NCI-H2227 (cell line): Measurements from ENCODE around the gene FSTL5.

Source experiments
- DNase-seq: peaks from one replicate; lab custom pipeline; 2025; ENCODE audit not compliant: unreplicated experiment; lab: John Stamatoyannopoulos, UW

The FSTL5 gene

DNA sequence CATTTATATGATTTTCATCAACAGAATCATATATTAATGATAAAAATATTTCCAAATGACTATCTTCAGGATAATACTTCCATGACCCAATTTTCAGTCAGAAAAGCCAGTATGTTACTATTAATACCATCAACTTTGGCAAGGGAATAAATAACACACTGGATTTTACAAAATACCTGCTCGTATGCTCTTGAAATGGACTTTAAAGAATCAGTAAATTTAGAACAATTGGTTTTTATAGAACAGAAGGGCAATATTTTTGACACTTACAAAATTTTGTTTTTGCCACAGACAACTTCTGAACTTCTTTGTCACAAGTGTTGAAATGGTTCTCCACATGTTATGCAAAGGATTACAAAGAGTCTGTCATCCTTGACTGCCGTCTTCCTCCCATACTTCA is 700.4 kb downstream of the FSTL5 start:
- DNase-seq, result no peak

DNA sequence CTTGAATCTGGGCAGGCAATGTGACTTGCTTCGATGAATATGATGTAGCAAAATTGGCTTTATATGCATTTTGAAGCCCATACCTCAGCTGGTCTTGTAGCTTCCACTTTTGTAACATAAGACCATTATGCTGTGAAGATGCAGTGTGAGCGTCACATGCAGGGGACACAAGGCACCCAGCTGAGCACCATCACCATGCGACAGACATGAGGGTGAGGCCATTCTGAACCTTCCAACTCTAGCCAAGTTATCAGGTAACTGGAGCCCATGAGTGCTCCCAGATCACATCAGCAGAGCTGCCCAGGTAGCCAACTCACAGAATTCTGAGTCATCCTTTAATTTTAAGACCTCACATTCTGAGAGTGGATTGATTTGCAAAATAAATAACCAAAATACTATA is 705.9 kb downstream of the FSTL5 start:
- no peak for DNase-seq

DNA sequence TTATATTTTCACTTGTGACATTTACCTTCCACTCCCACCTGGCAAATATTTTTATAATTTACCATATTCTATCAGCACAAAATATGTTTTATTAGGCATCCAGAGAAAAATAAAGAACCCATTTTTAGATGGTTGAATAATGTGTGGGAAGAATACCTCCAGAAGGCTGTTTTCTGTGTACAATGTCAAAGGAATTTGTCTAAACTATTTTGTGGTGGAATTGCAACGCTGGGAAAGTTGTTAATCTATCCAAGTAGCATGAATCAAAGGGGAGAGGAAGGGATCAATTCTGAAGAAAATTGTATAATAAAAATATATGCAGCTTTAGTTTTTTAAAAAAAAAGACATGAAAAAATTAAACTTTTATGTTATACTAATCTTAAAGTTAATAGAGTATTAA is 706.5 kb downstream of the FSTL5 start:
- no peak for DNase-seq

DNA sequence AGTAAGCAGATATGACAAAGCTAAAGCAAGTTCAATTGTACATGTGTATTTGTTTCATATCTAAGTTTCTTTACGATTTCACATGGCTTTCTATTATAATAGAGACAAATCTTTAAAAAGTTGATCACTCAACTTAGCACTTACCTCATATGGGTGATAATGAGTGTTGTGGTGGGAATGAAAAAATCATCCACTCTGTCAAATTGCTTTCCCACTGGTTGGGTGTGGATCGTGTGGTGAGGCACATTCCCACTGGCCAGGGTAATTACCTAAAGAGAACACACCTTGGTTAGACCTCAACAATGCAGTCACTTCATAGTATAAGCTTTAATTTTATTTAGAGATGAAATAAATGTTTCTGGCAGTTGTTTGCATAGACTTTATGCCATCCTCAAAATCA is 708.9 kb downstream of the FSTL5 start:
- no peak for DNase-seq

DNA sequence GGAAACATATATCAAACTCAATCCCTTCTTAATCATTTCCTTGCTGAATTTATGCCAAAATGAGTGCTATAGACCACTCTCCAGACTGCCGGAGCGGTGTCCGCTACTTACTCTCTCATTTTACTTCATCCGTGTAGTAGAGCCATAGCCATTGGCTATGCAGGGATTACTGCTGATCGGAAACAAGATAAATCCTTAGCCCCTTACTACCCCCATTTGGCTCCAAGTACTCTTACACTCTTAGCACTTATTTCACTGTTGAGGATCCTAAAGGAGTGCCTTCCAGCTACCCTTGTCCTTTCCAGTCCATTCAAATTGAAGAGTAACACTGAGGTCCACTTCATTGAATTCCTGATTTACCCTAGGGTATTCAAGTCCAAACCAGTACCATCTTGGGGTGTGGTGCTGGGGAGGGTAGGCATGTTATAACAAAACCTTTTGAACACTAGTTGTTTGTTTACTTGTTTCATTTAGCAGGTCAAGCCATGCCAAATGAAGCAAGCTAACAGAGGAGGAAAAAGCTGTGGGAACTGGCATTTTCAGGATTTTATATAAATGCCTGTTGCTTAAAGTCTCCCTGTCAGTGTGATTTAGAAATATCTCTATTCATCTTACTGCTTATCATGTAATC is 715.1 kb downstream of the FSTL5 start:
- DNase-seq, result no peak

DNA sequence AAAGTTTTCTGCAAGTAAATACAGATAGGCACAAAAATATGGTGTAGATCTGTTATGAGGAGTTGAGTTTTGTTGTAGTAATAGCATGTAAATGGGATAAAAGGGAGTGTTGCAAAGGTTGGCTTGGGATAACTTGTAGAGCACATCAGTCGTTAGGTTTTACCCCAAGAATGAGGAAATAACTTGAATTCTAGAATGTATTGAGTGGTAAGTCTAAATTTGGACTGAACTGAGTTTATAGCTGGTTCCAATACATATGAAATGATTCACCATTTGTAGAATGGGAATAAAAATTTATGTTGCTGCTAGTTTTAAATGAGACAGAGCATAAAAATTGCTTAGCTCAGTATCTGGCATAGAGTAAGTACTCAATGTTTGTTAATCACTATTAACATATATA is 719.2 kb downstream of the FSTL5 start:
- no peak for DNase-seq

DNA sequence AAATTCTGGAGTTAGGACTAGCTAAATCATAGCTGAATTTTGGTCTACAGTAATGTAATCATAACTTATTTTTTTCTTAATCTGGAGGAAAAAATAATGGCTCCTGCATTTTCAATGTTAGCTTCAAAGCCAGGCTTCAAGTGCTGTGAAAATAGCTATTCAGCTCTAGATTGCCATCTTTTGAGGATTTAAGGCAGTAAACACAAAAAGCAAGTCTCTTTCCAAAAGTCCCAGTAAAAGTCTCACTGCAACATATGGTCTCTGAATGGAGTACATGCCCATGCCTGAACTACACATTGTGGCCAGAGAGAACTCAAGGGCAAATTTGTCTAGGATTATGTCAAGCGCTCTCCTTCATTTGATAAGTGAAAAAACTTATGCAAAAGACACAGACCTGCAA is 720.9 kb downstream of the FSTL5 start:
- no peak for DNase-seq

DNA sequence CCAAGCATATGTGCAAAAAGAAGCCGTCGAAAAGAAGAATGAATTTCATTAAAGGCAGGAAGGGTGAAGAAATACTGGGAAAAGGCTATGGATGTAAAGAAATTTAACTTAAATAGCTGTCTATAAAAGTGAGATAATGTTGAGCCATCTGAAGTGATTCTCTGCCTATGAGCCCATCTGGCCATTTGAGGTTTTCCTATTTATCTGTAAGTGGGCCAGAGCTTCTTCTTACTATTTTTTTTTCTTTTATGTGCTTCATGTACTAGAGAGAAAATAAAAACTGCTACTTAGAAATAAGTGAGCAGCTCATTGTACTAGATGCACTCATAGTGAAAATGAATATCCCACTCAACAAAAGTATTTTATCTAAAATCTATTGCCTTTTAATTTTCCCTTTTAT is 725.7 kb downstream of the FSTL5 start:
- no peak for DNase-seq

DNA sequence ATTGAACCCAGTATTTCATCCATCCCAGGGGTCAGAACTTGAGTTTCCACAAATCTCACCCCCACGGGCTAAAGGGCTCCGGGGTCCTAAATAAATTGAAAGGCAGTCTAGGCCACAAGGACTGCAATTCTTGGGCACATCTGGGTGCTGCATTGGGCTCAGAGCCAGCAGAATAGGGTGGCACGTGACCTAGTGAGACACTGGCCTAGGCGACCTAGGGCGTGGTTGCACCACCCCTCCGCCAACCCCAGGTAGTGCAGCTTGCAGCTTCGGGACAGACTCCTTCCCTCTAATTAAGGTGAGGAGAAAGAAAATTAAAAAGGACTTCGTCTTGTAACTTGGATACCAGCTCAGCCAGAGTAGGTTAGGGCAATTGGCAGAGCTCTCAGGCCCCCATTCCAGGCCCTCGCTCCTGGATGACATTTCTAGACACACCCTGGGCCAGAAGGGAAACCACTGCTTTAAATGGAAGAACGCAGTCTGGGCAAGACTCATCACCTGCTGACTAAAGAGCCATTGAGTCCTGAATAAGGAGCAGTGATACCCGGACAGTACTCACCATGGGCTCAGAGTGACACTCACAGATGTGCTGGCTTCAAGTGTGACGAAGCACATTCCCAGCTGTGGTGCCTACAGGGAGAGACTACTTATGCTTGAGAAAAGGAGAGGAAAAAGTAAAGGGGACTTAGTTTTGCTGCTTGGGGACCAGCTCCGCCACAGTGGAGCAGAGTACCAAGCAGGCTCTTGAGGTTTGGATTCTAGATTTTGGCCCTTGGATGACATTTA is 735.4 kb downstream of the FSTL5 start:
- no peak for DNase-seq

DNA sequence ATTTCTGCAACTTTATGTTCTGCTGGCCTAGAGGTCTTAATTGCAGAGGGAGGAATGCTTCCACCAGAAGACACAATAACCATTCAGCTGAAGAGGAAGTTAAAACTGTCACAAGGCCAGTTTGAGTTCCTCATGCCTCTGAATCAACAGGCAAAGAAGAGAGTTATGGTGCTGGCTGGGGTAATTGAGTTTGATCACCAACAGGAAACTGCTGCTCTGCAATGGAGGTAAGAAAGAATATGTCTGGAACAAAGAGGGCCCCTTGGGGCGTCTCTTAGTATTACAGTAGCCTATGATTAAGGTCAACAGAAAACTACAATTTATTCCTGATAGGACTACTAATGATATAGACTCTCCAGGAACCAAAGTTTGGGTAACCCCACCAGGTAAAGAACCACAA is 744.0 kb downstream of the FSTL5 start:
- no peak for DNase-seq

DNA sequence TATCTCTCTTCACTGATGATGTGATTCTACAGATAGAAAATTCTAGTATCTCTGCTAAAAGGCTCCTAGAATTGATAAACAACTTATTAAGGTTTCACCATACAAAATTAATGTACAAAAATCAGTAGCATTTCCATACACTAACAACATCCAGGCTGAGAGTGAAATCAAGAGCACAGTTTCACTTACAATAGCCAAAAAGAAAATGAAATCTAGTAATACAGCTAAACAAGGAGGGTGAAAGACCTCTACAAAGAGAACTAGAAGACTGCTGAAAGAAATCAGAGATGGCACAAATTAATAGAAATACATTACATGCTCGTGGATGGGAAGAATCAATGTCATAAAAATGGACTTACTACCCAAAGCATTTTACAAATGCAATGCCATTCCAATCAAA is 751.9 kb downstream of the FSTL5 start:
- DNase-seq, result no peak

DNA sequence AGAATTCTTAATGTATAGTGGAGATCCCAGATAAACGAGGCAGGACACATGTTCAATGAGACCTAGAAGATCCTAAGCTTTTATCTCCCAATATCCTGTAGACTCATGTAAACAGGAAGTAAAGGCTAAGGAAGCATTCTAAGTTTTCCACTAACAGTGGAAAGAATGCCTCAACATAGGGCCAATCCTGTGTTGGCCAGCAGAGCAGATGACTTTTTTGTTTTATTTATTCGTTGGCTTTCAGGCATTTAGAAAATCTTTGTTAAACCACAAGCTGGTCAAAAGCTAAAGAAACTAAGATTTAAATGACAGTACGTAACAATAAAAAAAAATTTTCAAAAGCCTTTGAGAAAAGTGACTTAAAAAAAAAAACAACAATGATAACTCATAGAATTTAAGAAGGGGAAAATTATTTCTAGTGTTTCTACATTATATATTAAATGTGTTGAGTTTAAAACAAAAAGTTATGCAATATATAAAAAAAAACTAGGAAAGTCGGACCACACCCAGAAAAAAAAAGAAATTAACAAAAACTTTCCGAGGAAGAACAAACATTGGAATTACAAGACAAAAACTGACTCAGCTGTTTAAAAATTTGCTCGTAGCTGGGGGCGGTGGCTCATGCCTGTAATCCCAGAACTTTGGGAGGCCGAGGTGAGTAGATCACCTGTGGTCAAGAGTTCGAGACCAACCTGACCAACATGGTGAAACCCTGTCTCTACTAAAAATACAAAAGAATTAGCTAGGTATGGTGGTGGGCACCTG is 759.3 kb downstream of the FSTL5 start:
- DNase-seq, result no peak

DNA sequence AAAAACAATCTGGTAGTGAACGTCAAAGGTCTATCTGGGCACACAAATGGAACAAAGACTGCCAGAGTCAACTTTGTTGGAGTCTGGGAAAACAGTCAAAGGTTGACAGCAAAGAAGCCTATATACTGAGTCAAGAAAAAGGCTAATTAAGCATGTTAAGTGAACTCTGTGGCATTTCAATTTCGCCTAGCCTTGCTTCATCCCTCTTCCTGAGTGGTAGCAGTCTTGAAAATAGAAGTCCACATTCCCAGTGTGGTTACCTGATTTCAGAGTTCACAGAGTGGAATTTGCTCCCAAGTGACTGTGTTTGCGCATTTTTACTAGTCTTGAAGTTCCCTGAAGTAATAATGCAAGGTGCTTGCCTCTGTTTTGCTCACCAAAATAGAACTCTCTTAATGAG is 760.0 kb downstream of the FSTL5 start:
- DNase-seq, result no peak

DNA sequence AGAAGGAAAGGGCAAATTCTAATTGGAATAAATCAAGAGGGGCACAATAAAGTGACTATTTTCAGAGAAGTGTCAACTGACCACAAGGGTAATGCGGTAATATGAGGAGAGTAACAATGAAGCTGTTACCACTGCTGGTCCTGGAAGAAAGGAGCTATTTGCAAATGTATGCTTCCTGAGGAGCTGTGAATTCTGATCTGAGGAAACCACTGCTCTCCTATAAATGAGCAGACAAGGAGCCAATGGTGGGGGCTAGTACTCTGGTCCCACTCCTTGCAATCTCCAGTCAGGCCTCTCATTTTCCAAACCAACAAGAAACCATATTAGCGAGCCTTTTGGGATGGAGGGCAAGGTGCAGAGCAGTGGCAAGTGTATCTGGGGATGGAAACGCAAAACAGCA is 770.2 kb downstream of the FSTL5 start:
- no peak for DNase-seq

DNA sequence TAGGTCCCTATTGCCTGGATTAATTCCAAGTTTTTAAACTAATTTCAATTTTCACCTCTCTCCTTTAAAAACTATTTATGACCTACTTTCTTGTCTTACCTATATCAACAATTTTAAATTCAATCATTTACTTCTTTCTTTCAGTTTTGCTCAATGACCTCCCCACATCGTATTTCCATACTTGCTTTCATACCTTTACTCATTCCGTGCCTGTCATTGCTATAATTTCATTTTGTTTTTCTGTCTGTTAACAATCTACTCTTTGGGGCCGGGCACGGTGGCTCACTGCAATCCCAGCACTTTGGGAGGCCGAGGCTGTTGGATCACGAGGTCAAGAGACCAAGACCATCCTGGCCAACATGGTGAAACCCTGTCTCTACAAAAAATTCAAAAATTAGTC is 781.1 kb downstream of the FSTL5 start:
- DNase-seq, result no peak

DNA sequence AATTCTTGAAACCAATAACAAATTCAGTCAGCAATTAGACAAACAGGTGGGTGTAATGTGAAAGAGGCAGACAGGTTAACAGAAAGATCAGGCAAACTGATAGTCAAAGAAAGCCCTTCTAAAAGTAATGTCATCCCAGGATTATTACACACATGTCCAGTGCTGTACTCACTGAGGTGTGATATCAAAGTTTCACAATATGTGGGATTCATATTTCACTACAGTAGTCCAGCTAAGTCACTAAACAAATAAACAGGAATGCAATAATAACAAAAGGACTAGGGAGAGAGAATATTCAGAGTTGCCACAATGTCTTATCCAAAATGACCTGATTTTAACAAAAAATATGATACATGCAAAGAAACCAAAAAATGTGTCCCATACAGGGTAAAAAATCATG is 787.5 kb downstream of the FSTL5 start:
- DNase-seq, result no peak

DNA sequence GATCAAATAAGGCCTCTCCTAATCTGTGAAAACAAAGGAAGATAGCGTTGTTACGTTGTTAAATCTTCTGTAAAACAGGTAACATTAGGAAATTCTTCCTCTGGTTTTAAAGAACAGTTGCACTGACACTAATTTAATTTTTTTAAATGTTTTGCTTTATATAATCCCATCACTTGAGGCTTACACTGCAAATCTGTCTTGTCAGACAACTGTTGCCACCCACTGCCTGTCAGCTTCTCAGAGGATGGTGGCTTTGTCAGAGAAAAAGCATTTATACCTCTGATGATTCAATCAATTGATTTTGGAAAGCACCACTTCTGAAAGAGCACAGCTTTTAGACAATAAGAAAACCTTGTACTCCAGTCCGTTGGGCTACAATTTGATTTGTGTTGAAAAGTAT is 799.1 kb downstream of the FSTL5 start:
- no peak for DNase-seq

DNA sequence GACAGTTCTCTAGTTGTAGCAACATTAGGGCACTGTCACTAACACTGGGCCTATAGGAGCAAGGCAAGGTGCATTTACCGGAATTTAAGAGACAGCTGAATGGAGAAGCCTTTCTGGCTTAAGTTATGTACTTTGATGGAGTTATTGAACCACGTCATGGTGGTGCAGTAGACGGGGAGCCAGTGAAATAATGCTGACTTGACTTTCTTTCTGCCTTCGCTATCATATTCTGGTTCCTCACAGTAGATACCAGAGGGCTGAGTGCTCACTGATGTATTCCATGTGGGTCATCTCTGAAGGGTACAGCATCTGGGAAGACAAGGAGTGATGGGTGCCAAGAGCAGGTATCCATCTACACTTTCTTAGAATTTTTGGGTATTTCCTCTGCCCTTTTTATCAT is 802.8 kb downstream of the FSTL5 start:
- no peak for DNase-seq

DNA sequence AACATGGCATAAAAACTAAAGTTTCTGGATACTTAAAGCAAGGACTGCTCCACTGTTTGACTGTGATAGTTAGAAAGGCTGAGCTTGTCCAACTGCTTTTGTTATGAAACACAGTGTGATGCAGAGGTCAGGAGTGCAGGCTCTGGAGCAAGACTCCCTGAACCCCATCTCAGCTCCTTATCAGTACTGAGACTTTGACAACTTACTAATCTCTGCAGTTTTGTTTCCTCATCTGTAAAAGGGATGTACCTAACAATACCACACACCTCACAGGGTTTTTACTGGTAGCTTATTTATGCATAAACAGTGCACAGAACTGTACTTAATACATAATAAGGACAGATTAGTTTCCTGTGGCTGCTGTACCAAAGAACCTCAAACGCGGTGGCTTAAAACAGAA is 804.3 kb downstream of the FSTL5 start:
- DNase-seq, result no peak

DNA sequence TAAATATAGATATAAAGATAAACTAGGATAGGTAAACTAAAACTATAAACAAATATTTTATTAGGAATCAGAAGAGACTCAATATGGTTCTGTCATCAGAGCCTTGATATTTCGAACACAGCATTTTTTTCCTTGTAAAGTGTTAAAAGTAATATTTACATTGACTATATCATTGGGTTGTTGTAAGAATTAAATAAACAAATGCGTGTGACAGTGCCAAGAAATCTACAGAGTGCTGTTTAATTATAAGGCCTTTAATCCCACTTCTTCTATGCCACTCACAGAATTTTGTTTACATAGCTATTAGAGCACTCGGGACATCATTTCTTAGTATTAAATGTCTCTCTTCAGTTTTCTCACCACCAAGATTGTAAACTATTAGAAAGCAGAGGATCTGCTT is 807.4 kb downstream of the FSTL5 start:
- DNase-seq, result no peak

DNA sequence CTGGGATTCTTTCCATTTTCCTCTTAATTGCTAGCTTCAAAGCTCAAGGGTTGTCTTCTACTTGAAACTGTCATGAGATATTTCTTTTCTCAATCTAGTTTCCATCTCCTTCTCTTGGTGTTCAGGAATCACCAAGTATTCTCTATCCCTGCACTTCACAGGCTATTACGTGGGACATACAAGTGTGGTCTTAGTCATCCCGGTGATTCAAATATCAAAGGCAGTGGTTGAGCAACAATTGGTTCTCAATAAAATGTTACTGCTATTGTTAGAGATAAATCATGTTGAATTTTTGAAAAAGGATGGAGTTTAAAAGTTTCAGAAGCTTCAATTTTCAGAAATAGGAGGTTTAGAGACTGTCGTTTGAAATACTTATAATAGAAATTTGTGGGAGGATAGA is 812.9 kb downstream of the FSTL5 start:
- DNase-seq, result no peak

DNA sequence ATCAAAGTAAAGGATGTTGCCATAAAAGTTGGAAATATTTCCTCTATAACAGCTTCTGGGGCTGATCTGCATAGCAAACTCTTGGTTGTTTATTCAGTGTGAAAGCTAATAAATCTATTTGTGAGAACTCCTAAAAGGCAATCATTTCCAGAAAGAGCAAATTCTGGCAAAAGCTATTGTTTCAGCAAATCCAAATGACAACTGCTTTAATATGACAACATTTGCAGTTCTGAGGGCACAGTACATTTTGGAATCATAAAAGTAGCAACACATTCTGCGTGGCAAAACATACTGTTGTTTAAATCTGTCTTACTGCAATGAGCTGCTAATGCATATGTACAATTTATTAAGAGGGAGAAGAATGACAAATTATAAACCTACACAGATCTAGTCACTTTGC is 818.1 kb downstream of the FSTL5 start:
- no peak for DNase-seq
